Activated CD8-positive, alpha-beta memory T cell treated with anti-CD3 and anti-CD28 coated beads, Interleukin-2, amount 50 U/mL, for 1 hour (primary cell): ENCODE data around the gene SLC24A4.

Experiments used
- DNase-seq: peaks from one replicate; pipeline ENCODE4 v3.0.0-alpha.2; 2020; ENCODE audit errors: extremely low read depth

The SLC24A4 gene

DNA sequence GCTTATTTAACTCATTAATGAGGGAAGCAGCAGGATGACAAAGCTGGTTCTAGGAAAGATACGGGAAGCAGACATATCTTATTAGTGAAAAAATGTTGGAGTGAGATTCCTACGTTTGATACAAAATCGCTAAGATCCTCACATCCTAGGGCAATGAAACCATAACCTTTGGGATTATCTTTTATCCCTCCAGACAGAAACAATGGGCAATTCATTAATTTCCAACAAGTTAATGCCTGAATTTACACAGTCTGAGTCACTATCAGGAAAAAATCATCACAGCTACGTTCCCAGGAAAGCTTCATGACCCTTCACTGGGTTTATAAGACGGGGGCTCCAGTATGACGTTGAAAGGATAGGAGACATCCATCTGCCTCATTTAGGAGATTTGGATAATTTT, 45.0 kb downstream of the SLC24A4 start:
- no peak for DNase-seq

DNA sequence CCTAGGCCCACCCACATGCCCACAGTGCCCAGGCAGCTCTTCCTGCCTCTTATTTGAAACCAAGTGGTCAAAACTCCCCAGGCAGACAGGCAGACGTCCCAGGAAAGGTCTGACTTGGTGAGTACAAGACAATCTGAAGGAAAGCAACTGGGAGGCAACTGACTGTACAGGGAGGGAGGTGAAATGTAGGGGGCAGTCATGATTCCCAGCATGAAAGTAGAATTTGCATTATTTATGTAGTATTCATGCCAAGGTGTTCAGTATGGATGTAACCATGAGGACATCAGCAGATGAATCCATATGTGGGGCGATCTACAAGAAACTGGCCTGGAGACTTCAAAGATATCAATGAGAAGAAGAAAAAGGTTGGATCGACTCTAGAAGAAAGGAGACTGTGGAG, 46.1 kb downstream of the SLC24A4 start:
- no peak for DNase-seq

DNA sequence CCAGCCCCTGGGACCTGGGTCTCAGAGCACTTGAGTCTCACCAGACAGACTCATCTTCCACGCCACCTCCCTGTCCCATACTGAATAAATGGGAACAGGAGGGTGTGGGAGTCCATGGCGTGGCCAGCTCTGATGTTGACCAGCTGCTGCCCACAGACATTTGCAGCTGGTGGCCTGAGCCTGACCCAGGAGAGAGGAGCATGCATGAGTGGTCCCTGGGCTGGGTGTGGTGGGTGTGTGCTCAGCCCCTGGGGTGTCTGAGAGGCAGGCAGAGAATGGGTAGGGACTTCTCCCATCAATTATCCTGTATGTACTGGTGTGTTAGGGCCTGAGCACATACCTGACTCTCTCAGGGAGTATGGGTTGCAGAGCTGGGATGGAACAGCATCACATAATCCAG, 49.3 kb downstream of the SLC24A4 start:
- no peak for DNase-seq

DNA sequence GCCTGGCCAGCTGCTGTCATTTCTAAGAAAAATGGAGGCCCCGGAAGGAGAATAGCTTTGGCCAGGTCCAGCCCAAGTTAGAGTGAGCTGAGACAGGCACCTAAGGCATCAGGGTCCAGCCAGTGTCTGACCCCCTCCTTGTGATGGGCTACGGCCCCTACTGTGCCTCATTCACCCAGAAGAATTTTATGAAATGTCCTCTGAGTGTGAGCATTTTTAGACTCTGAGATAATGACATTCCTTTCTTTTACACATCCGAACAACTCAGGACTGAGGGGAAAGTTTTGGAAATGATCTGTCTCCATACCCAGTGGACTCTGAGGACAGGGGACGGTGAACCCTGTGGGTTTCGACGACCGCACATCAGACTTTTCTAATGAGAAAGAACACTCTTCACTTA, 50.4 kb downstream of the SLC24A4 start:
- no peak for DNase-seq

DNA sequence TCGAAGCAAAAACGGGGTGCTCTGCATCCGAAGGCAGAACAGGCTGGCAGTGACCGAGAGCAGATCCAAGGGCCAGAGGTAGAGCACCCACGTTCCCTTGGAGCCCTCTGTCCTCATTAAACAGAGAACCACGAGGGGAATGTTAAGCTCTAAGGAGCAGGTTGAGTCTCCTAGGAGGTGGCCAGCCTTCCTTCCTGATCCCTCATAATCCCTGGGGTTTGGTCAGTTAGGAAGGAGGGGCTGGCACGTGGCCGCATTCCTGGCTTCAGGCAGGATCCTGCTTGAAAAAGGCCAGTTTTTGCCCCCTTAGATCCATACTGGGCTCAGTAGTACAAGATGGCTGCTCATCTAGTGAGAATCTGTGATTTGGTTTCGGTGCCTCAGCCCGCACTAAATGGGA, 57.2 kb downstream of the SLC24A4 start:
- no peak for DNase-seq

DNA sequence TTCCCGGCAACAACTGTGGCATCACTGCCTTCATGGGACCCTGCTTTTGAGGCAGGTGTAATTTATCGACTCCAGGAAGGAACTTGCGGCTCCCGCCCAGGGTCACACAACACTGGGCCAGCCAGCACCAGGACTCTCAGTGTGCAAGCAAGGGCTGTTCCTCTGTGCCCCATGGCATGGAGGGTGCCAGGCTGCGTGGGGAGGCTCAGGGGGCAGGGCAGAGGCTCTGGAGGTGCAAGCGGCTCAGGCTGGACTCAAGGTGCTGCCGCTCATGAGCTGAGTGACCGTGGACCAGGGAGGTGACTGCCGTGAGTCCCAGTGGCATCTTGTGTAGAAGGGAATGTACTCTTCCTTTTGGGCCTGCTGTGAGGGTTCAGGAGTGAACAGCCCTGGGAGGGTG, 57.6 kb downstream of the SLC24A4 start:
- no peak for DNase-seq

DNA sequence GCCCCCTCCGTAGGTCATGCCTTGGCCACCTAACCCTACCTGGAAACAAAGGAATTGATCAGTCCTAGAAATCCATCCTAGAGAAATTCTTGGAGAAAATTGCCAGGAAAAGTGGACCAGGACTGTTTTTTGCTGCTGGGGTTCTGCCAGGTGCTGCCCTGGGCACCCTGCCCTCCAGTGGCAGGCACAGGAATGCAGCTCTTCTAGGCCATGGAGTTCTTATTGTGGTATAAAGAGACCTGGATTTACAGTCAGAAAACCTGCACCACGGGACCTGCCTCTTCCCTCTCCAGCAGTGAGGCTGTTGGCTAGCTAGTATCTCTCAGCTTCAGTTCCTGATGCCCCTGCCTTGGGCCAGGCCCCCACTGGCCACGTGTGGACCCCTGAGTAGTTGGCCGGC, 59.7 kb downstream of the SLC24A4 start:
- no peak for DNase-seq

DNA sequence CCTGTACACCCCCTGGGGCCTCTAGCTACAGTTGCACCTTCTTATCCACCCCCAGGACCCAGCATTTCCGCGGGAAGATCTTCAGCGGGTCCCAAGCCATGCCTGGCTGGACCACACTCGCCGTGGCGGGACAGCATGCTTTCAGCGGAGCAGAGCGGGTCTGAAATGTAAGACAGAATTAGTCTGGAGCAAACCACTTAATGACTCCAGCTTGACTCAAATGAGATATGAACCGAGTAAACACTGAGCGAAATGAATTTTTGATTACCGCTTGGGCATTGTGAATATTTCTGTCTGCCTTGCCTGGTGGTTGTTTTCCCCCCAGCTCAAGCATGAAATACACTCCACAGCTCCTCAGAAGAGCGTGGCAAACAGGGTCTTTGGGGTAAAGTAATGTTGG, 60.8 kb downstream of the SLC24A4 start:
- no peak for DNase-seq

DNA sequence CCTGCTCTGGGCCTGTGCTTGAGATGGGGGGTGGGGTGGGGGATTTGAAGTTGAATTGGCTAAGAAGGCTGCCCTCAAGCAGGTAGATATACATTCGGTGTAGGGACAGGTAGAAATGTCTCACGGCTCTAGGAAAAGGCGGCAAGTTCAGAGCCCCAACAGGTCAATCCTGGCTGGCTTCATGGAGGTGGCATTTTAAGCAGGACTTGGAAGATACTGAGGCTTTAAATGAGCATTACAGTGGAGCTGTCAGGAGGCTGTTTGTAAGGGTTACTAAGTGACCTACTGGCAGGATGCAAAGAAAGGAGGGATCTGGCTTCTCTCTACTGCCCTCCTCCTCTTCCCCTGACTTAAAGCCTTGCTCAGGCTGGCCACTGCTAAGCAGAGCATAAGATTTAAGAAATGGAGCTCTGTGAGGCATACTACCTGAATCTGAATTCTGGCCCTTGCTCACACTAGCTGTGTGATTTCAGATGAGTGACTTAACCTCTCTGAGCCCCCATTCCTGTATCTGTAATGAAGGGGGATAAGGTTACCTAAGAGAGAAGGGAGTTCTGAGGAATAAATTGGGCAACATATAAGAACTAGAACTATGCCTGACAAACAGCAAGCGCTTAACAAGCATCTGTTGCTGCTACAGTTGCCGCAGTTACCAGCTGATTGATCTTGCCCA, 61.6 kb downstream of the SLC24A4 start:
- no peak for DNase-seq

DNA sequence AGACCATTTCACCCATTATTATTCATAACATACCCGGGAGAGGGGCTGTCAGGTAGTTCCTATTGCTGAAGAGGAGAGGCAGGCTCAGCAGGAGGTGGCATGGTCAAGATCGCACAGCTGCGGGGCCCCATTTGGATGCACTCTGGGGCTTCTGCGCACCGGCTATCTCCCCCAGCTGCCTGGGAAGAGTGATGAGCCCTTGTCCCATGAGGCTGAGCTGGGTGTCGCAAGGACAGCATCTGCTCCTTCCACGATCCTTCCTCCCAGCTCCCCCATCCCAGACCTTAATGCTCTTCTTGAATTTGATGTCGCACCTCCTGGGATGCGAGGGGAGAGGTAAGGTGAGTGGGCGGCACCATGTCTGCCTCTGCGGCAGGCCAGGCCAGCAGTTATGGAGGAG, 62.6 kb downstream of the SLC24A4 start:
- no peak for DNase-seq

DNA sequence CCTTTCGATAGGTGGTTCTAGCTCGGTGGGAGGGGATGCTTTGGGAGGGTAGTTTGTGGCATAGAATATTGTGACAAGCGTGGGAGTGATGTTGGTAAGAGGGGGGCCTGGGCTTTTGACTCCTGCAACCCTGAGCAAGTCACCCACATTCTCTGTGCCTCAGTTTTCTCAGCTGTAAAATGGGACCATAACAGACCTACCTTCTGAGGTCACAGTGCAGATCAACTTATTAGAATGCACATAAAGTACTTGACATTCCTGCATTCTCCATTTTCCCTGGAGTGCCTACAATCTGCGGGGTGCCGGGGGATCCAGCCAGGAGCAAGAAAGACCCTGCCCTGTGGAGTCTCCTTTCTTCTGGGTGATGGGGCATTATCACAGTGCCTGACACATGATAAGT, 63.2 kb downstream of the SLC24A4 start:
- DNase-seq: no peak

DNA sequence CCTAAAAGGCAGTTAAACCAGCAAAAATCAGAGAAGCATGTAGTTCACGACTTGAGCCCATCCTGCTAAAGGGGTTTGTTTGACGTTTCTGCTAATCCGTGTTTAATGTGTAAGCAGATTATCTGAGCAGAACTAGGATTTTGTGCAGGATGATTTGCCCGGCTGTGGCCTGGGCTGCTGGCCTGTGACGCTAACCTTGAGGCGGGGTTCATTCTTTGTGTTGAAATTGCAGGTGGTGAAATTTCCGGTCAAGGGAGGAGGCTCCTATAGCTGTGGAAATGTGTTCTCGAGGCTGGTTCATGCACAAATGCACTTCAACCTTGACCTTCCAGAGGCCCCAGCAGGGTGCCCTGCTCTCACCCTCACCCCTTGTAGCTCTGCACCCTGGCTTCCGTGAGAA, 63.7 kb downstream of the SLC24A4 start:
- no peak for DNase-seq

DNA sequence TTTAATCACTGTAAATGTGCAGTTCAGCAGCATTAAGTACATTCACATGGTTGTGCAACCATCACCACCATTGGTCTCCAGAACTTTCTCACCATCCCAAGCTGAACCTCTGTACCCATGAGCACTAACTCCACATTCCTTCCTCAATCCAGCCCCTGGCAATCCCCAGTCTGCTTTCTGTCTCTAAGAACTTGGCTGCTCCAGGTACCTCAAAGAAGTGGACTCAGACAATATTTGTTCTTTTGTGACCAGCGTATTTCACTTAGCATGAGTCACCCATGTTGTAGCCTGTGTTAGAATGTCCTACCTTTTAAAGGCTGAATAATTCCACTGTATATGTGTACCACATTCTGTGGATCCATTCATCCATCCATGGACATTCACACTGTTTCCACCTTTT, 64.6 kb downstream of the SLC24A4 start:
- DNase-seq: no peak

DNA sequence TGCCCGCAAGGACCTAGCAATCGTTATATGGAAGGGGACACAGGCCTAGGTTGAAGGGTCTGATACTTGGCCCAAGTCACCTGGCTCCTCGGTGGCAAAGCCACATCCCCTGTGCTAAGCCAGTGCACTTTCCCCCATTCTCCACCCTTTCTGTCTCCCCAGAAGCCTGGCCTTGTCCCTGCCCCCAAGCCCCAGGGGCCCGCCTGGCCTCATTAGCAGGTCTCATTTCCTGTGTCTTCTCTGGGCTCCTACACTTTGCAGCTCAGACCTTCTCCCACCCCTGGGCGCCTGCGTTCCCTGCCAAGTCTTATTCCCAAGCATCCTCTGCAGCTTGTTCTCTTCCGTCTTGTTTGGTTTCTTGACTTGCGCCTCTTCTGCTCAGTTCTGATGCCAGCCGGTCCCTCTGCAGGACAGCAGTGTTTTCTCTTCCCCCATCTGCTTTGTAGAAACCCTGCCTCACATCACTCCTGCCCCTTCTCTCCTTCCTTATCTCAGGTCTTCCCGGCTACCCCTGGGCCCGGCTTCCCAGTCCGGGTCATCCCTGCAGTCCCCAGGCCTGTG, 66.7 kb downstream of the SLC24A4 start:
- no peak for DNase-seq

DNA sequence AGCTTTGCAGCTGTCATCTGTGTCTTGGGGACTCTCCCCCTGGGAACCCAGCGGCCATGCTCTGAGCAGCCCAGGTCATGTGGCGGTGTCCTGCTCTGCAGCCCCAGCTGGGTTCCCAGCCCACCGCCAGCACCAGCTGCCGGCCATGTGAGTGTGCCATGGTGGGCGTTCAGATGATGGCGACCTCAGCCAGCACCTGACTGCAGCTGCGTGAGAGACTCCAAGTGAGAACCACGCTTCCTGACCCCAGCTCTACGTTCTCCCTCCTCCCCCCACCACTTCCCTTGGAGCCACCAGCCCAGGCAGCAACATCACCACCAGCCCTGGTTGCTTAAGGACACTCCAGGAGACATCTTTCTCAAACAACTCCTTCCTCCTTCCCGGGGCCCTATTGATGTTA, 68.8 kb downstream of the SLC24A4 start:
- DNase-seq: no peak

DNA sequence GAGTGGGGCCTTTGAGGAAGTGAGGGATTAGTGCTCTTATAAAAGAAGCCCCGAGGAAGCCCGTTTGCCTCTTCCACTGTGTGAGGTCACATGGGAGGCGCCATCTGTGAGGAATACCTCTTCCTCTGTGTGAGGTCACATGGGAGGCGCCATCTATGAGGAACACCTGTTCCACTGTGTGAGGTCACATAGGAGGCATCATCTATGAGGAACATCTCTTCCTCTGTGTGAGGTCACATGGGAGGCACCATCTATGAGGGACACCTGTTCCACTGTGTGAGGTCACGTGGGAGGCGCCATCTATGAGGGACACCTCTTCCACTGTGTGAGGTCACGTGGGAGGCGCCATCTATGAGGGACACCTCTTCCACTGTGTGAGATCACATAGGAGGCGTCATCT, 69.7 kb downstream of the SLC24A4 start:
- no peak for DNase-seq

DNA sequence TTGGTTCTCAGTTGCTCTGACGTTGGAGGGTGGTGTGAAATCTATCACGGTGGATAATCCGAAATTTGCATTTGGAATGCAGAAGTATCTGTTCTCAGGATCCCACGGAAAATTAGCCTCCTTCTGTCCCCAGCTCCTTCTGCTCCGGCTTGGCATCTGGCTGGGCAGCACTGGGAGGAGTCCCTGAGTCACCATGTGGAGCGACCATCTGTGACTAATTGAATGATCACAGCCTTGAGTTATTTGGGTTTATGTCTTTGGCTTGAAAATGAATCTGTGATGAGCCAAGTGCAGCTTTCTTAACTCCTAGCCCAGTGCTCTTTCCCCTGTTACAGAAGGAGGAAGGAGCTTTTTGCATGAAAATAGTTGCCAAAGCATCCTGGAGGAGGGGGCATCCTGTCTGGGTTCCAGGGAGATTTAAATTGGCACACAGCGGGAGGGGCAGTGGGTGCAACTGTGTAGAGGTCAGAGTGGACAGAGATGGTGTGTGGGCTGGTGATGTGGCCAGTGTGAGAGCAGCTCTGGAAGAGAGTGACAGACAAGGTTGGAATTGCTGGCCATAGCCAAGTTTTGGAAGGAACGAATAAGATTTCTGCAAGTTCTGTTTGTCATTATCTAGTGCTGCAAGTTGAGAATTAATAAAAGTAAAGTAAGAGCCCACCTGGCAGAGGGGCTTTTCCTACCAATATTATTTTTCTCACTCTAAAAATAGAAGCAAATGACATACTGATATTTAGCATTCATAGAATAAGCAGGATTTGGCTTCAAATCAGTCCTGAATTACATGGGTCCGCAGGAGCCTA, 74.4 kb downstream of the SLC24A4 start:
- no peak for DNase-seq

DNA sequence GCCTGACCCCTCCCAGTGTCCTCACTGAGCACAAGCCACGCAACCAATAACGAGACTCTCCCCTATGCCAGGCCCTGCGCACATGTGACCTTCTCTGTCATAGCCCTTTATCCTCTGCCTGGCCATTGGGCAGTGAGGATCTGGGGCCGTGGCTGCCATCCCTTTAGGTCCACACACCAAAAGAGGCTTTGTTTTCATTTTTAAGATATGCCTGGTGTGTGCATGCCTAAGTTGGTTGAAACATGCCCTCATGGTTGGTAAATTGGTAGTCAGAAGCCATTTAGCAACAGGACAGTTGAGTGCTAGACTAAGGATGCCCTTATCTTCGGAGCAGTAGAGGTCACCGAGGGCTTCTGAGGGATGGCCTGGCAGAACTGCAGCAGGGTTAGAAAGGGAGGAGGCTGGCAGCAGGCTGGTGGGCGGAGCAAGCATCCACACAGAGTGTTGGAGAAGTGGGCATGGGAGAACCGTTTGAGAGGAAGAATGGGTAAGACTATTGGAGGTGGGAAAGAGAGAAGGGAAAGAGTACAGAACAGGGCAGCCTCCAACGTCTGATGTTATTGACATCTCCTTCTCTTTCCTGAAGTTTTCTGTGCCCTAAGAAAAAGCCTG, 75.1 kb downstream of the SLC24A4 start:
- no peak for DNase-seq

DNA sequence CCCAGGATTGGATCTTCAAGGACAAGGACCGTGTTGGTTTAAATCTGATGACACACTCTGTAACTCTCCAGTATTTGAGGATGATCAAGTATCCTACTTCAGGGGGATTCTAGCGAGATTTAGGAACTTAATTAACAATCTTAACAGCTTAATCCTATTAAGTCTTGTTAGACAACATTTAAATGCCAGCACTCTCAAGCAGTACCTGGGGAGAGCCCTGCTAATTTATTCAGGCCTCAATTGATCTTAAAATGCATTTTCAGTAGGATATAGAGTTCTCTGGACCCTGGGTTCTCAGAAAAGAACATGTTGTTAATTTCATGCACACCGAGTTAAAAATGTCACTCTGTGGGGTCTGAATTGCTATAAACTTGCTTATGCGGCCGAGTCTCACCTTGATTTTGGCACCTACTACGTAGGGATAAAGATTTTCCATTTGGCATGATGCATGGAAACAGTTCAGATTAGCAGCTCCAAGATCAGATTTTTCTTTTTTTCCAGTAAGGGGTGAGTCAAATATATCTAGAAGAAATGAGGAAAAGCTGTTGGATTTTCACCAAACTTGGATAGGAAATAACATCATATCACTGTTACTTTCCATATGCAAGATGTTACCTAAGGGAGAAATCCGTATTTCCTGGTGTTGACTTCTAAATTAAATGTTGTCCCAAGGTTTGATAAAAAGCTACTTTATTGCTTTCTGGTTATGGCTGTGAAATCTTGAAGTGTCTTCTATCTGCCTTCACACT, 76.1 kb downstream of the SLC24A4 start:
- no peak for DNase-seq

DNA sequence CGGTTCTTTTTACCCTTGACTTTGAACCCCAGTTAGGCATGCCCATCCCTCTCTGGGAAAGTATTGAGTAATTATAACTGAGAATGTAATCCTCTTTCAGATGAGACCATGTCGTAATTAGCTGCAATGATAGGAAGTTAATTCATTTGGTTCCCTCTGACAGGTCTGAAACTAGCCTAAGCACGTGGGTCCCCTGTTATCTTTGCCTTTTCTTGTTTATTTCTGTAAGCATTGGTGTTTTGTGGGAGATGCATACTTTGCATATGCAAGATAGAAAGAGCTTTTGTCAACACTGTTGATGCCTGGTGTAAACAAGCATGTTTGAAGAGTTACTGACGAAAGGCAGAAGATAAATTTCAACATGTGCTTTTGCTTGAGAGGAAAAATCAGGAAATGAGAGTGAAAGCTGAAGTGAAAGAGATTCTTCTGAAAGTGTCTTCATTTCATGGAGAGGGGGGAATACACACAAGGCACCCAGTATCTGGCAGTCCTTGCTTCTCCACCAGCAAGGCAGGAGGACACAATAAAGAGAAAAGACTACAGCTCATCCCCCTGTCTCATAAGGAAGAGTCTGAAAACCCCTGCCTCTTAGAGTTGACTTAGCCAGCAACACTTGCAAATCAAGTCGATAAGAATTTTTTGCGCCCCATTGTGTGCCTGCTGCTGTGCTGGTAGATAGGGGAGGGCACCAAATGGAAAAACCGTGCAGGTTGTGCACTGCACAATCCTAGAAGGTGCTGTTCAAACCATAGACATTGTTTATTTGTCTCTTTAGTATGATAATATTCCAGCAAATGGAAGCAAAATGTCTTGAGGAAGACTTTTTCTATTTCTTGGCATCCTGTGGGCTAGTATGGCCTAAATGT, 77.8 kb downstream of the SLC24A4 start:
- no peak for DNase-seq

DNA sequence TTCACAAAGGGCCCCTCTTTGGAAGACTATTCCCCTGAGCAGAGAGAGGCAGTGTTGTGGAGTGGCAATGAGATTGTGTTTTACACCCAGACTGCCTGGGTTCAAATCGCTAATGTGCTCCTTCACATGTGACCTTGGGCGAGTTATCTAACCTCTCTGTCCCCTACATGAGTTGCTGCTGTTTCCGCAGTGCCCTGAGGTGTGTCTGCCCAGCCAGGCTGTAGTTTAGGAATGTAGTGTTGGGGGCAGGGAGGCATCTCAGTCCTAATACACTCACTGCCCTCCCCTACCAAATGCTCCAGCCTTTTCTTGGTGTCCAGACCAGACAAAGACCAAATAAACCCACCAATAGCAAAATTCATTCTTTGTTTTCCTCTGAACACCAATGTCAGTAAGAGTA, 78.6 kb downstream of the SLC24A4 start:
- DNase-seq: no peak
